Neural crest cell (in vitro differentiated cells): Measurements from ENCODE around the gene KLHL14. TPM values are rescaled to one million over a fixed set of nuclear protein-coding genes. Genes with fewer than 3 reads are reported as not detected.

Experiments used
- DNase-seq: peaks from one replicate; pipeline ENCODE4 v3.0.0; 2021; ENCODE audit warnings: low read depth, mixed read lengths, low spot score
- H3K27ac Mint-ChIP-seq: one replicate; pipeline ENCODE4 v1.8.0; 2021; ENCODE audit warnings: mild to moderate bottlenecking, mixed read lengths; ENCODE audit not compliant: unreplicated experiment
- H3K27me3 Mint-ChIP-seq: 2 replicates; pipeline ENCODE4 v1.8.0; 2021; ENCODE audit warnings: low read depth, mild to moderate bottlenecking, mixed read lengths
- H3K36me3 Mint-ChIP-seq: 2 replicates; pipeline ENCODE4 v1.8.0; 2021; ENCODE audit warnings: low read depth, mild to moderate bottlenecking, mixed read lengths
- H3K4me1 Mint-ChIP-seq: 2 replicates; pipeline ENCODE4 v1.8.0; 2021; ENCODE audit warnings: mixed read lengths
- H3K4me3 Mint-ChIP-seq: one replicate; pipeline ENCODE4 v1.8.0; 2021; ENCODE audit warnings: mild to moderate bottlenecking, mixed read lengths
- H3K9me3 Mint-ChIP-seq: 2 replicates; pipeline ENCODE4 v1.8.0; 2021; ENCODE audit warnings: mixed read lengths
- CTCF ChIP-seq: fragments of 200-600 bp; sonication (generic); conservative IDR thresholded peaks from 2 replicates; pipeline ENCODE4 v1.5.0; 2021; ENCODE audit warnings: antibody characterized with exemption, mild to moderate bottlenecking
- total RNA-seq: library from RNA; stranded (reverse); gene quantifications from 2 replicates; pipeline ENCODE4 v1.2.1, GENCODE V29; 2021

The KLHL14 gene
- total RNA-seq, 1 donor from 2014 or later = 2.2 TPM

GRCh38 chr18:32750328-32750727 is 22.5 kb downstream of the KLHL14 start:
- Mint-ChIP-seq H3K4me1 (no peaks in the 10 kb centered on the region), H3K9me3 (no peaks in the 10 kb centered on the region), H3K27ac (no peak overlapping the region), H3K27me3 (no peaks in the 10 kb centered on the region), H3K36me3 (no peaks in the 10 kb centered on the region), H3K4me3 (no peak overlapping the region)
- no peak for TF ChIP-seq CTCF
- no peak for DNase-seq

DNA sequence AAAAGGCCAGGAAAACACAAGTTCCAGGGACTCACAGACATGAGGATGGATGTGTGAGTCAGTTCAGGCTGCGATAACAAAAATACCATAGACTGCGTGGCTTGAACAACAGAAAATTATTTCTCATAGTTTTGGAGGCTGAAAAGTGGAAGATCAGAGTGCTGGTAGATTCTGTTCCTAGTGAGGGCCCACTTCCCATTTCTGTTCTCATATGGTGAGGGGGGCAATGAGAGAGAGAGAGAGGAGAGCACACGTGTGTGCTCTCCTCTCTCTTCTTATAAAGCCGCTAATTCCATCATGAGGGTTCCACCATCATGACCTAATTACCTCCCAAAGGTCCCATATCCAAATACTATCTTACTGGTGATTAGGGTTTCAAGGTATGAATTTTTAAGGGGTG is 23.0 kb downstream of the KLHL14 start:
- no peak for DNase-seq
- Mint-ChIP-seq H3K36me3 (no peaks in the 10 kb centered on the region), H3K9me3 (no peaks in the 10 kb centered on the region), H3K27me3 (no peaks in the 10 kb centered on the region), H3K27ac (no peak overlapping the region), H3K4me1 (no peaks in the 10 kb centered on the region), H3K4me3 (no peak overlapping the region)
- TF ChIP-seq CTCF = no peak

GRCh38 chr18:32742579-32742978 is 30.2 kb downstream of the KLHL14 start:
- no peak for DNase-seq
- Mint-ChIP-seq H3K36me3 (no peaks in the 10 kb centered on the region), H3K4me3 (no peak overlapping the region), H3K27me3 (no peaks in the 10 kb centered on the region), H3K4me1 (peaks cover 4% of the 10 kb centered on the region), H3K9me3 (peaks cover 2% of the 10 kb centered on the region), H3K27ac (no peak overlapping the region)
- TF ChIP-seq CTCF = no peak

DNA sequence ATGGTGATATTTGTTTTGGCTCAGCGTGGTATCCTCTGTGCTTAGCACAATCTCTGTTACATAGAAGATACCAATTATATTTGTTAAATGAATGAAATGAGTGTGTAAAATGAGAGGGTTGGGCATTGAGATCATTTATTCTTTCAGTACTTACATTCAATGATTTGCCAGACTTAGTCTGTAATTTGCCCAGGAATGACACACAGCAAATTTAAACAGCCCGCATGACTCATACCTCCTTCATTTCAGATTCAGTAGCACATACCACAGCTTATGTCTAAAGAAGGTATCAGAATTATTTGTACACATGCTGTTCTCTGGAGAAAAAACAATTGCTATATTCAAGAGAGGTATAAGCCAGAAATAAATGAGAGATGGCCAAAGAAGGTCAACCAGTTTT is 37.0 kb downstream of the KLHL14 start:
- TF ChIP-seq CTCF = no peak
- H3K27me3 Mint-ChIP-seq = no peaks in the 10 kb centered on the region
- H3K4me3 Mint-ChIP-seq = no peak overlapping the region
- no peak for DNase-seq
- H3K4me1 Mint-ChIP-seq = peaks cover 10% of the 10 kb centered on the region
- no peaks in the 10 kb centered on the region for H3K36me3 Mint-ChIP-seq
- no peaks in the 10 kb centered on the region for H3K9me3 Mint-ChIP-seq
- H3K27ac Mint-ChIP-seq = no peak overlapping the region

DNA sequence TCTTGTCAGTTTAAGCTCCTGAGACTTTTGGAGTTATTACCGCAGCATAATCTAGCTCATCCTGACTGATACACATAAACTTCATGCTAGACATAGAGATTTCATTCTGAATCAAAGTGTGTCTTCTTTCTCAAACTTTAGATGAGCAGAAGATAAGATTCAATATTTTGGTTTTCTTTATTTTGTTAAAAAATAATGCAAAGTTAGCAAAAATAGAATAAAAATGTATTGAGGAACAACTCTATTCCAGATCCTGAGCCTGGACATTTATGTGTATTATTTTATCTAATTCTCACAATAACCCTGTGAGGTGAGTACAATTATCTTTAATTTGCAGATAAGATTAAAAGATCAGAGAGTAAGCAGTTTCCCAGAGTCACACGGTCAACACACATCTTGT is 38.4 kb downstream of the KLHL14 start:
- TF ChIP-seq CTCF = no peak
- no peaks in the 10 kb centered on the region for H3K27me3 Mint-ChIP-seq
- no peak overlapping the region for H3K27ac Mint-ChIP-seq
- H3K4me1 Mint-ChIP-seq = peaks cover 10% of the 10 kb centered on the region
- no peak for DNase-seq
- no peaks in the 10 kb centered on the region for H3K9me3 Mint-ChIP-seq
- no peak overlapping the region for H3K4me3 Mint-ChIP-seq
- H3K36me3 Mint-ChIP-seq = no peaks in the 10 kb centered on the region

DNA sequence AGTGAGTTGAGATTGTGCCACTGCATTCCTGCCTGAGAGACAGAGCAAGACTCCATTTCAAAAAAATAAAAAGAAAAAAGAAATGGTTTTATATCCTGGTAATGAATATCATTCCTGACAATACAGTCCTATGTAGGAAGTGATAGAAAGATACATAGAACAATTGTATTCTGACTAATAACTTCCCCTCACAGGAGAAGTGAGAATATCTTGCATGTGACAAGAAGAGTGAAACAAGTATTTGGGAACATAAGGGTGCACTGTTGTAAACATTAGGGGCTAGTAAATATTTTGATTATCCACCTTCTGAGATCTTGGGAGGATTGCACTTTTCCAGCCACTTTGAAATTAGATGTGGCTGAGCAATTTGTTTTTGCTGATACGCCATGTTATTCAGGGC is 40.7 kb downstream of the KLHL14 start:
- no peak for TF ChIP-seq CTCF
- H3K9me3 Mint-ChIP-seq = no peaks in the 10 kb centered on the region
- no peak overlapping the region for H3K27ac Mint-ChIP-seq
- no peaks in the 10 kb centered on the region for H3K27me3 Mint-ChIP-seq
- DNase-seq = no peak
- H3K4me1 Mint-ChIP-seq = peaks cover 6% of the 10 kb centered on the region
- H3K4me3 Mint-ChIP-seq = no peak overlapping the region
- H3K36me3 Mint-ChIP-seq = no peaks in the 10 kb centered on the region
